ENCODE results near the gene SORBS2. TPM values are rescaled to one million over a fixed set of nuclear protein-coding genes. Genes with fewer than 3 reads are reported as not detected.

Gene SORBS2
- total and polyA plus RNA-seq, 2 donors (not counting 1 experiment from before 2014, with no cell fraction given): 0.25 to 0.89 TPM

DNA sequence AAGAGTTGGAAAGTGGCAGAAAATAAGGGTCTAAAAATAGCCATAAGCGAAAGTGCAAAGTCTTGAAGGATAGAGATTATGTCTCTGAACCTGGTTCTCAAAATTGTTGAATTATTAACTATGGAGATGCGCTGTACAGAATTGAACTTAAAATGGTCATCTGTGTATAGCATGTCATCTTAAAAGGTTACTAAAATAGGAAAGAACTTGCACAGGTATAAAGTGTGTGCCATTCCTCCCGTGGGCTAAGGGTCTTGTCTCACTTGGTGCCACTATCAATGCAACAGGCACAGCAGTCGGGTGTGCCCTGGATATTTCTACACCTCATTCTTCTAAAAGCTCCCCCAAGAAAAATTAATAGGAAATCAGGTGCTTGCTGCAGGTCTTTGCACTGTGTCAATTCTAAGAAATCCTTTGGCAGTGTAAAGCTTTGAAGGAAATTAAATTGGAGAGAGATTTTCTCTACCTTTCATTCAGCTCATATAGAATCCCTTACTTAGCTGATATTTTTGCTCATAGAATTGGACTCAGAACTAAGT, 2.4 kb downstream of the SORBS2 start:
- H3K4me1 Mint-ChIP-seq: peaks cover 26% of the 10 kb centered on the region
- Histone ChIP-seq H3K9ac (ENCODE audit: low read length) (no peak overlapping the region), H2AFZ (ENCODE audit: insufficient read depth, low read depth, low read length, poor library complexity, severe bottlenecking) (no peak overlapping the region), H3K9me3 (ENCODE audit: control extremely low read depth in 1 of 3, control insufficient read depth in 2 of 3, insufficient read depth in 1 of 3, low read length in 2 of 3) (no peaks in the 10 kb centered on the region), H3K4me2 (replicated peaks; ENCODE audit: low read depth, low read length, poor library complexity, severe bottlenecking) (no peak overlapping the region), H3K27ac (ENCODE audit: low read length in 2 of 2) (no peak overlapping the region), H3K27me3 (replicated peaks in 1 of 4; ENCODE audit: control extremely low read depth in 1 of 4, control insufficient read depth in 3 of 4, insufficient read depth in 4 of 4, low read length in 3 of 4) (peaks cover 0 to 2% (median 0%) of the 10 kb centered on the region in 4 experiments), H3K4me3 (ENCODE audit: control extremely low read depth in 1 of 5, extremely low read depth in 1 of 5, insufficient read depth in 1 of 5, low read depth in 2 of 5, low read length in 4 of 5) (no peak overlapping the region), H3K36me3 (replicated peaks in 1 of 2; ENCODE audit: control extremely low read depth in 1 of 2, control insufficient read depth in 1 of 2, extremely low read depth in 1 of 2, insufficient read depth in 2 of 2, low read length in 1 of 2) (no peaks in the 10 kb centered on the region), H4K20me1 (ENCODE audit: control insufficient read depth, insufficient read depth, low read length, poor library complexity, severe bottlenecking) (no peaks in the 10 kb centered on the region), H3K4me1 (ENCODE audit: control insufficient read depth in 2 of 2, insufficient read depth in 2 of 2, low read length in 2 of 2) (peaks cover 17 to 18% of the 10 kb centered on the region in 2 donors), H3K79me2 (ENCODE audit: control insufficient read depth, insufficient read depth, low read length) (no peaks in the 10 kb centered on the region)
- H3K27me3 Mint-ChIP-seq: peaks cover 29% of the 10 kb centered on the region
- intact Hi-C loops (cut with micrococcal nuclease): no loop called here
- H3K4me3 Mint-ChIP-seq: no peak overlapping the region
- H3K9me3 Mint-ChIP-seq (ENCODE audit: insufficient read depth): no peaks in the 10 kb centered on the region
- no peak for DNase-seq
- ATAC-seq (ENCODE audit: low read depth): no peak
- POLR2A ChIA-PET: no interaction called here
- no peak overlapping the region for H3K27ac Mint-ChIP-seq
- TF ChIP-seq, protein P1, sequence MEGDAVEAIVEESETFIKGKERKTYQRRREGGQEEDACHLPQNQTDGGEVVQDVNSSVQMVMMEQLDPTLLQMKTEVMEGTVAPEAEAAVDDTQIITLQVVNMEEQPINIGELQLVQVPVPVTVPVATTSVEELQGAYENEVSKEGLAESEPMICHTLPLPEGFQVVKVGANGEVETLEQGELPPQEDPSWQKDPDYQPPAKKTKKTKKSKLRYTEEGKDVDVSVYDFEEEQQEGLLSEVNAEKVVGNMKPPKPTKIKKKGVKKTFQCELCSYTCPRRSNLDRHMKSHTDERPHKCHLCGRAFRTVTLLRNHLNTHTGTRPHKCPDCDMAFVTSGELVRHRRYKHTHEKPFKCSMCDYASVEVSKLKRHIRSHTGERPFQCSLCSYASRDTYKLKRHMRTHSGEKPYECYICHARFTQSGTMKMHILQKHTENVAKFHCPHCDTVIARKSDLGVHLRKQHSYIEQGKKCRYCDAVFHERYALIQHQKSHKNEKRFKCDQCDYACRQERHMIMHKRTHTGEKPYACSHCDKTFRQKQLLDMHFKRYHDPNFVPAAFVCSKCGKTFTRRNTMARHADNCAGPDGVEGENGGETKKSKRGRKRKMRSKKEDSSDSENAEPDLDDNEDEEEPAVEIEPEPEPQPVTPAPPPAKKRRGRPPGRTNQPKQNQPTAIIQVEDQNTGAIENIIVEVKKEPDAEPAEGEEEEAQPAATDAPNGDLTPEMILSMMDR (IDR thresholded peaks at IDR 0.05): no peak
- no peak for TF ChIP-seq EZH2 (IDR thresholded peaks at IDR 0.05; ENCODE audit: borderline replicate concordance, insufficient read depth, low read depth, low read length, poor library complexity, severe bottlenecking)
- CTCF ChIA-PET: no interaction called here
- 67% methylated on average over 2 of the region's 4 CpGs for WGBS (ENCODE audit: insufficient coverage)

DNA sequence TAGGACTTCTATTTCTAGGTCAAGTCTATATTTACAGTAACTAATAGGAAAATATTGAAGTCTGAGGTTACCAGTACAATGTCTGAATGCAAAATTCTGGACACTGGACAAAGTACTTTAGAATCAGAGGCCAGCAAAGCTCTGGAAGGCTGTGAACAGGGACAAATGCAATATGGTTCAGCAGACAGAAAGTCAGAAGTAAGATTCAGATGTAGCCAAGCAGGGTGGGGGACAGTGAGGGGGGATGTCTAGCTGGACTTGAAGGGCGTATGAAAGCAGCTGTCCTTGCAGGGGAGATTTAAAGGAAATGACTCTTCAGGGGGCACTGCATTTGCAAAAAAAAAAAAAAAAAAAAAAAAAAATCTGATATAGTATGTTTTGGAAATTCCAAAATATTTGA, 2.9 kb downstream of the SORBS2 start:
- peaks cover 17 to 18% of the 10 kb centered on the region in 2 donors for H3K4me1 ChIP-seq (ENCODE audit: control insufficient read depth in 2 of 2, insufficient read depth in 2 of 2, low read length in 2 of 2)
- no peaks in the 10 kb centered on the region for H3K9me3 ChIP-seq (ENCODE audit: control extremely low read depth in 1 of 3, control insufficient read depth in 2 of 3, insufficient read depth in 1 of 3, low read length in 2 of 3)
- H2AFZ ChIP-seq (ENCODE audit: insufficient read depth, low read depth, low read length, poor library complexity, severe bottlenecking): no peak overlapping the region
- Mint-ChIP-seq H3K9me3 (ENCODE audit: insufficient read depth) (no peaks in the 10 kb centered on the region), H3K27me3 (peaks cover 27% of the 10 kb centered on the region), H3K4me1 (peaks cover 26% of the 10 kb centered on the region), H3K4me3 (no peak overlapping the region), H3K27ac (no peak overlapping the region)
- intact Hi-C loops (cut with micrococcal nuclease): no loop called here
- ChIA-PET CTCF (no interaction called here), POLR2A (no interaction called here)
- H3K27ac ChIP-seq (ENCODE audit: low read length in 2 of 2): no peak overlapping the region
- WGBS (ENCODE audit: insufficient coverage): no CpG with 5 or more reads among the region's 1 CpG
- H3K4me3 ChIP-seq (ENCODE audit: control extremely low read depth in 1 of 5, extremely low read depth in 1 of 5, insufficient read depth in 1 of 5, low read depth in 2 of 5, low read length in 4 of 5): no peak overlapping the region
- no peak for ATAC-seq (ENCODE audit: low read depth)
- H3K27me3 ChIP-seq (replicated peaks in 1 of 4; ENCODE audit: control extremely low read depth in 1 of 4, control insufficient read depth in 3 of 4, insufficient read depth in 4 of 4, low read length in 3 of 4): peaks cover 0 to 2% (median 0%) of the 10 kb centered on the region in 4 experiments
- no peaks in the 10 kb centered on the region for H3K79me2 ChIP-seq (ENCODE audit: control insufficient read depth, insufficient read depth, low read length)
- no peak for DNase-seq
- no peak overlapping the region for H3K4me2 ChIP-seq (replicated peaks; ENCODE audit: low read depth, low read length, poor library complexity, severe bottlenecking)
- TF ChIP-seq EZH2 (IDR thresholded peaks at IDR 0.05; ENCODE audit: borderline replicate concordance, insufficient read depth, low read depth, low read length, poor library complexity, severe bottlenecking): no peak
- TF ChIP-seq, protein P1 (IDR thresholded peaks at IDR 0.05): no peak
- no peaks in the 10 kb centered on the region for H3K36me3 ChIP-seq (replicated peaks in 1 of 2; ENCODE audit: control extremely low read depth in 1 of 2, control insufficient read depth in 1 of 2, extremely low read depth in 1 of 2, insufficient read depth in 2 of 2, low read length in 1 of 2)
- H4K20me1 ChIP-seq (ENCODE audit: control insufficient read depth, insufficient read depth, low read length, poor library complexity, severe bottlenecking): no peaks in the 10 kb centered on the region
- H3K9ac ChIP-seq (ENCODE audit: low read length): no peak overlapping the region
